GM18519 (cell line): ENCODE measurements around the gene MMP24.

Experiments
- ATAC-seq: cut with Tn5 transposase; IDR thresholded peaks from one replicate; pipeline ENCODE4 v1.9.1; 2021; ENCODE audit warnings: mild to moderate bottlenecking, moderate library complexity; ENCODE audit not compliant: unreplicated experiment, low FRiP score

MMP24 gene

DNA sequence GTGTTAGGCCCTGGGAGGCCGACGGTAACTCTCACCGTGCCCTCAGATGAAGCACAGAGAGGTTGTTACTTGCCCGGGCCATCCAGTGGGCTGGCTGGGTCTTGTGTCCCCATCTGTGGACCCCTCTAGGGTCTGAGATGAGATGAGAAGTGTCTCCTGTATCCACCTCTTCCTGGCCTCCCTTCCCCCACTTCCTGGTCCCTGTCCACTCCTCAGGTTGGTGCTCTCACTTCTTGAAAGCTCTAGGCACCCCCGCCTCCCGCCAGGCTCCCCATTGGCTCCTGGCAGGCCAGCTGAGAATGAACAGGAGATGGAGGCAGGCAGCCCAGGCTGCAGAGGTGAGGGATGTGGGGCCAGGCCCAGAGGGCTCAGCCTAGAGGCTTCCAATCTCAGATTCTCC is 49.9 kb downstream of the MMP24 start:
- no peak for ATAC-seq

DNA sequence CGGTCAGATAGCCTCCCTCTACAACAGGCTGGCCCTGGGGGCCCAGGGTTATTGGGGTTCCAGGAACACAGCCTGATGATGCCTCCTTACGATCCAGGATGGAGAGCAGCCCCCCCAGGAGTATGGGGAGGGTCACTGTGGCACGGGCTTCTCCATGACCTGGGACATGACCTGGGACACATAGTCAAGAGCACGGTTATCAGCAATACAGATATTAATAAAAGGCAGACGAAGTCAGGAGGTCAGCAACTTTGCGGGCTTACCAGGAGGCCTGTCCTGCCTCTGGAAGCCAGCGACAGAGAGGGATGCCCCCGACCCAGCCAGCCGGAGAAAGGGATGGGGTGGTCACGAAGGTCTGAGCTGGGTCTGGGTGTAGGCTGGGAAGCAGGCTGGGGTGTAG is 50.6 kb downstream of the MMP24 start:
- ATAC-seq: no peak

DNA sequence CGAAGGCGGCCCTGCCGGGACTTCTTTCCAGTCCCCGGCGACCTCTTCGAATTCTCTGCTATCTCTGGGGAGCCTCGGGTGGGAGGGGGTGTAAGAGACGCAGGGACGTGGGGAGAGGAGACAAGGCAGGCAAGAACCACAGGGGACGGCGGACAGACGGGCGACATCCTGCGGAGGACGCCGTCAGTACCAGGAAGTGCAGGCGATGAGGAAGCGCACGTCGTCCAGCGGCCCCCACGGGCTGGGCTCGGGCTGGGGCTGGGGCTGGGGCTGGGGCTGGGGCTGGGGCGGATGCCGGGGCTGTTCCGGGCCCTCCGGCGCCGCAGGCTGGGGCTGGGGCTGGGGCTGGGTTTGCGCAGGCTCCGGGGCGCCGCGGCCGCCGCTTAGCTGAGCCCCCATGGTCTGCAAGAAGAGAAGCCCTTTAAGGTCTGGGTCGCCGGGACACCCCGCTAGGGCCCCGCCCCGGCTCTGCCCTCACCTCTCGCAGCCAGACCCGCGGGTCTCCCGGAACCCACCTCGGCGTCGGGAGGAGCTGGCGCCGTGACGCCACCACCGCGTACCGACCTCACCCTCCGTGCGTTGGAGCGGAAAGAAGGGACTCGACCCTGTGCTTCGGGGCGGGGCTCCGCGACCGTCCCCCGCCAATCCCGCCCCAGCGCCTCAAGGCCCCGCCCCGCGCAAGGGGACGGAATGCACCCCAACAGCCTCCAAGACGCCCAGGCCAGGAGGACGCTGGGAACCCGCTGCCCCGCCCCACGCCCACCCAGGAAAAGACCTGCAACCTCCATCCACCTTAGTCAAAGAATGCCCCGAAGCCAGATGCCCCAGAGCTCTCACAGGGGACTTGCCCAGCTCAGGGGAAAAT is 51.3 kb downstream of the MMP24 start, which contains the start of gene MMP24OS:
MMP24OS (minus strand) TSS at position 592 of the 865 bp plus-strand sequence; CDS start at position 399, 193 bp downstream.
- peak; percentile 55 for ATAC-seq

DNA sequence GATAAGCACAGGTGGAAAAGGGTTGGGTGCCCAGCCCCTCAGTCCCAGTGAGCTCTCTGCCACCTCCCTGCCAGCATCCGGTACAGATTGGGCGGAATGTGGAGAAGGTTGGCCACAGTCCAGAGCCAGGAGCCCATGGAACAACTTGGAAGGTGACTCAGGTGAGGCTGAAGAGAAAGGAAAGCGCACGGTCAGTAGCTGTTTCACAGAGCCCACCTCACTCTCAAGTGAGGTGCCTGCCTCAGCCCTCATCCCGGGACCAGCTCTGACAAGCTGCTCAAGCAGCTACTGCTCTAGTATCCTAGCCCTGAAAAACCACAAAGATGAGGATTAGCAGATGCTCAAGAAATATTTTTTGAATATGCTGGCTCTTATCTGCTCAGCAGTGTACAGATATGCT is 52.5 kb downstream of the MMP24 start:
- no peak for ATAC-seq

DNA sequence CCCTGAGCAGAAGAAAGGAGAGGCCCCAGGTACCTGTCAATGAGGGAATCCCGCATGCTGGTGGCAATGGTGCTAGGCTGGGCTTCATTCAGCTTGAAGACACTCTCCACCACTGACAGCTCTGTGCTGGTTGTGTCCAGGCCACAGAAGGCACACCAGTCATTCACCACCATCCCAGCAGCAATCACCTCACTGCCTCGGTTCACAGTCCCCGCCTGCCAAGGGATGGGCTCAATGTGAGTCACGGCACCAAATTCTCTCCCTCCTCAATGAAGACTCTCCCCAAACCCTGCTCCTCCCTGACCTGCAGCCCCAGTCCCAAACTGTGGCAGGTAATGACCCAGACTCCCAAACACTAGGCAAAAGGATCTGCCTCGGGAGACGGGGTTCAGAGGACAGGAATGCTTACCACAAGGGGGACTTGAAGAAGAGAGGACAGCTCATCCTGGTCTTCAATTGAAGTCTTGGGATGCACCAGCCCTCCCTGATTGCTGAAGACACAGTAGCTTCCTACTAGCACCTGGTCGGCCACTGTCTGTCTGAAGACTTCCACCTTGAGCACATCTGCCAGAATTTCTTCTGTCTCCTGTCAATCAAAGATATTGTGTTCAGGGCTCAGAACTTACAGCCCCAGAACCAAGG is 53.2 kb downstream of the MMP24 start:
- no peak for ATAC-seq

DNA sequence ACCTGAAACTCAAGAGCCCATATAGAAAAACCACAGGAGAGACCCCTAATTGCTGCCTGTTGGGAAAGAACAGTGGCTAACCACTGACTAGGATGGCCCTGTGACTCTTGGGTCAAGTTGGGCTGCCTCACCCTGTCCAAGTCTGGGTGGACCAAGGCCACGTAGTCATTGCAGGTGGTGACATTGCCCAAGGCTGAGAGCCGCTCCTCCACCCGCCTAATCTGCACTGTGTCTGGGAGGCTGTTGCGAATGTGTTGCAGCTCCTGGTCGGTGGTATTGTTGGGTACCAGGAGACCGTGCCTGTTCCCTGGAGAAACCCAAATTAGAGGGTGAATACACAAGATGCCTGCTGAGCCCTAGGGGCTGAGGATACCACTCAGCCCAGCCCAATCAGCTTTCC is 54.0 kb downstream of the MMP24 start:
- ATAC-seq: no peak

DNA sequence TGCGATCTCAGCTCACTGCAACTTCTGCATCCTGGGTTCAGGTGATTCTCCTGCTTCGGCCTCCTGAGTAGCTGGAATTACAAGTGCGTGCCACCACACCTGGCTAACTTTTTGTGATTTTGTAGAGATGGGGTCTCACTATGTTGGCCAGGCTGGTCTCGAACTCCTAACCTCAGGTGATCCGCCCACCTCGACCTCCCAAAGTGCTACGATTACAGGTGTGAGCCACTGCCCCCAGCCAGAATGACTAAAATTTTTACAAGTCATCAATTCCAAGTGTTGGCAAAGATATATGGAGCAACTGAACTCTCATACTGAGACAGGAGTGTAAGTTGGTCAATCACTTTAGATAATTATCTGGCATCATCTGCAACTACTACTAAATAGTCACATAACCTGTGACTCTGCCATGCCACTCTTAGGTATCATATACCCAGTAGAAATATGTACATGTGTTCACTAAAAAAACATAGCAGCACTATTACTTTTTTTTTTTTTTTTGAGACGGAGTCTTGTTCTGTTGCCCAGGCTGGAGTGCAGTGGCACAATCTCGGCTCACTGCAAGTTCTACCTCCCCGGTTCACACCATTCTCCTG is 55.1 kb downstream of the MMP24 start:
- no peak for ATAC-seq

DNA sequence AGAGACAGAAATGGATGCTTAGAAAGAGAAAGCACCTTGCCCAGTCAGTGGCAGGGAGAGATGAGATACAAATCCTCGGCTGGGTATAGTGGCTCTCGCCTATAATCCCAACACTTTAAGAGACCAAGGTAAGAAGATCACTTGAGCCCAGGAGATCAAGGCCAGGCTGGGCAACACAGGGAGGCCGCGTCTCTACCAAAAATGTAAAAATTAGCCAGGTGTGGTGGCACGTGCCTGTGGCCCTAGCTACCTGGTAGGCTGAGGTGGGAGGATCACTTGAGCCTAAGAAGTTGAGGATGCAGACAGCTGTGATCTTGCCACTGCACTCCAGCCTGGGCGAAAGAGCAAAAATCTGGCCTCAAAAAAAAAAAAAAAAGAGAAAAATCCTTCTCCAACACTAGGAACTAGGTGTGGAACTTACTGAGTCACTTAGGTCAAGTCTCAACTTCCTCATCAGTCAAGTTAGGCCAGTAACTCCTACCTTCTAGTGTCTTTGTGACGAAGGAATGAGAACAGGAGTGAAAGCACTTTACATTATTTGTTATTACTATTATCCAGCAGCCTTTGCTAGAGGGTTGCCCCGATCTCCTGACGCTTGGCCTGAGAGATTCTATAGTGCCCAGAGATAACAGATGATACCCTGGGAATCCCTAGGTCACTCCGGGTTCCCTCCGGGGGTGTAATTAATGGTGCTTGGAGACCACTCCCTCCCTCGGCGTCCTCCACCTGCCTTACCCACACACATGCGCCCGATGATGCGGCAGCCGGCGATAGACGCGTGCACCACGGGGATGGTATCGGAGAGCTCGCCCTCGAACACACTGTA is 57.2 kb downstream of the MMP24 start:
- ATAC-seq: no peak

DNA sequence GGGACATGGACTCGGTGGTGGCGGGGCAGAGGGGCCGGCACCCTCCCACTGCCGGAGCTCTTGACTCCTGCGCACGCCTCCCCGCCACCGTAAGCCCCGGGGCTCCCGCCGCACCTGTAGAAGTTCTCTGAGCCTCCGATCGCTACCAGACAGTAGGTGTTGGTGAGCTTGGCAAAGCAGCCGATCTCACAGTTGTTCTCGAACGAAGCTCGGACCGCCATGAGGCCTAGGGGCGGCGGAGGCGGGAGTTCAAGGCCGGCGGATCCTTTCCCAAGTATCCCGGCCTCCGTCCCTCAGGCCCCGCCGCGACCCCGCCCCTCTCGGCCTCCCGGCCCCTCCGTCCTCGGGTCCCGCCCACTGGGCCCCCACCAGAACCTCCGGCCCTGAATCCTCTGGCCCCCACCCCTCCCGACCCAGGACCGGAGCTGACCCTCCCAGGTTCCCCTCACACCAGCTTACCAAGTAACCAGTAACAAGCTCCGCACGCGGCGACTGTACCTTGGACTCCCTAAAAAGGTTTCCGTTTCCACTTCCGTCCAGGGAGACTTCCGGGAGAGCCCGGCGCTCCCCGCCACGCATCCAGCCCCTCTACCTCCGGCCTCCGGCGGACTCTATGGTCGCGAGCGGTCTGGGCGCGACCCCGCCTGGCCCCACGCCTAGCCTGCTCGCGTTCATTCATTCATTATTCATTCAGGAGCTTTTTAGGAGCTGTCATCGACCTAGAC is 57.9 kb downstream of the MMP24 start, which contains the start of gene EIF6:
EIF6 (minus strand) TSS at position 506 of the 725 bp plus-strand sequence; CDS start at position 221, 285 bp downstream.
- no peak for ATAC-seq

DNA sequence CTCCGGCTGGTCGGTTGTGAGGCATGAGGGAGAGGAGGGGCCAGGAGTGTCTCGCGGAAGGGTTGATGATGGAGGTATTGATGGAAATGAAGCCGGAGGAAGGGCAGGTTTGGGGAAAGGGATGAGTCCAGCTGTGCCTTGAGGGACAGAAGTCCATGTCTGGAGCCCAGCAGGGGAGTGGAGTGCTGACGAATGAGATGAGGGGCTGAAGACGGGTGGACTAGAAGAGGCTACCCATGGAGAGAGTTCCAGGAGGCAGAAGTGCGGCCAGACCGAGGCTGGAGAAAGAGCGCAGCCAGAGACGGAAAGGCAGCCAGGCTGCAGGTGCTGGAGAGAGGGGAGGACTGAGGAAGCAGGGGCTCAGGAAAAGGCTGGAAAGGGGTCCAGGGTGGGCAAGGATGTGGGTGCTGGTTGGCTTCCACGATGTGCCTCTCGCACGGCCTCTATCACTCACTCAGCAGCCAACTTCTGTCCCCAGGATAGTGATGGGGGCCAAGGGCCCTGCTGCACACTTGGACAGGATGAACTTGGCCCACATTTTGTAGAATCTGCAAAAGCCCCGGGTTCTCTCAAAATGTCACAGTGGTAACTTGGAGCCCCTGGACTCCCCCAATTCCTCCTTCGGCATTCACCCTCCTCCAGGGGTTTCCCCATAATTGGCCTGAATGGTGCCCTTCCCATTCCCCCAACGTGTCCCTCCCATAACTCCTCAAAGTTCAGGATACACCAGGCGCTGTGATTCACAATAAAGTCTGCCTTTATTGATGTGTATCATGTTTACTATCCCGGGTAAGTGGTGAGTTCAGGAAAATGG is 58.7 kb downstream of the MMP24 start:
- ATAC-seq: no peak

DNA sequence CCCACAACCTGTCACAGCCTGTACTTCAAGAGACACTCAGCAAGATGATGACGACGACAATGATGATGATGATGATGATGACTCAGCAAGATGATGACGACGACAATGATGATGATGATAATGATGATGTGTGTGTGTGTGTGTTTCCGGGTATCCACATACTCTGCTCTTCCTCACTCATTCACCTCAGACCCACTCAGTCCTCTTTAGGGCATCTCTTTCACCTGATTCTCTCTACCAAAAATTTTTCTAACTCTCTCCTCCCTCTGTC is 59.3 kb downstream of the MMP24 start:
- no peak for ATAC-seq

DNA sequence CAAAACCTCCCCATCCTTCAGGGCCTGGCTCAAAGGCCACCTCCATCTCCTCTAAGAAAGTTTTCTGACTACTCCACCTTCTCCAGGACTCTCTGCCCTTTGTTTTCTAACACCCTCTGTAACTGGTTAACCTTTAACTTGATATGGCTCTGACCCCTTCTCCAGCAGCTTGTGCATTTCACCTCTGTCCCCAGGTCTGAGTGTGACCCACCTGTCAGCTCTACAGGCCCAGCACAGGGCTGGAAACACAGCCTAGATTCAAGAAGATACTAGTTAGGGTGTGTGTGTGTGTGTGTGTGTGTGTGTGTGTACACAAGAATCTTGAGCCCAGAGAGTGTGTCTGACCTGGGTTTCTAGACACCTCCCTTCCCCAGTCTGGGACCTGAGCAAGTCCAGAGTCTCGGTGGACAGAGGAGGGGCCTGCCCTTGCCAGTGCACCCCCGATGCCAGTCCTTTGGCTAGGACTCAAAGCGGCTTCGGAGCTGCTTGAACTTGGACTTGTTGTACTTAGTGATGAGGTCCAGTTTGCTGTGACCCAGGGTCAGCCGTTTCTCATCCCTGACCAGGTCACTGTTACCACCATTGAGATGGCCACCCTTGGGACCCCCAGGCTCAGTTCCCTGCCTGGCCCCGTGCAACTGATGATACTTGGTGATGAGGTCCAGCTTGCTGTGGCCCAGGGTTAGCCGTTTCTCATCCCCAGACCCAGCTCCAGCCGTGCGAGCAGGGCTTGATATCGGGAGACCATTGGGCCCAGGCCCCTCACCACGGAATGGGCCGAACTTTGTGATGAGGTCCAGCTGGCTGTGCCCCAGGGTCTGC is 59.8 kb downstream of the MMP24 start:
- no peak for ATAC-seq

DNA sequence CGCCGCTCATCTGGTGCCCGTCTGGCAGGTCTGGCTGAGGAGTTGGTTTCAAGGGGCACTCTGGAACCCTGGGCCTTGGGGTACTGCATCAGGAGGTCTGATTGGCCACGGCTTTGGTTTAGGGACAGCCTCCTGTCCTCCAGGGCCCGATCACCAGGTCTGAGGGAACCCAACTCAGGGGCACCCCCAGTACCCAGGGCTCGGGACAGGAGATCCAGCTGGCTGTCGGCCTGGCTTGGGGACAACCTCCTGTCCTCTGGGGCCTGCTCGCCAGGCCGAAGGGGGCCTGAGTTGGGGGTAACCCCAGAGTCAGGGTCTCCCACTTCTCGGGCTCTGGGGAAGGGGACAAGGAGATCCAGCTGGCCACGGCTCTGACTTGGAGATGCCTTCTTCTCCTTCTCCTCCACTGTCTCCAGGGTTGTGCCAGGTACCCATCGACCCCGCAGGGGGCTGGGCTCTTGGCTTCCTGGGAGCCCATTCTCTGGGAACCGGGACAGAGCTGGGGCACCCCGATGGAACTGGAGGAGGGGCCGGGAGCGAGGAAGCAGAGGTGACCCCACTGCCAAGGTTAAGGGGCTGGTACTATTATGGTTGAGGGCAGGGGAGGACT is 60.5 kb downstream of the MMP24 start:
- ATAC-seq: no peak

DNA sequence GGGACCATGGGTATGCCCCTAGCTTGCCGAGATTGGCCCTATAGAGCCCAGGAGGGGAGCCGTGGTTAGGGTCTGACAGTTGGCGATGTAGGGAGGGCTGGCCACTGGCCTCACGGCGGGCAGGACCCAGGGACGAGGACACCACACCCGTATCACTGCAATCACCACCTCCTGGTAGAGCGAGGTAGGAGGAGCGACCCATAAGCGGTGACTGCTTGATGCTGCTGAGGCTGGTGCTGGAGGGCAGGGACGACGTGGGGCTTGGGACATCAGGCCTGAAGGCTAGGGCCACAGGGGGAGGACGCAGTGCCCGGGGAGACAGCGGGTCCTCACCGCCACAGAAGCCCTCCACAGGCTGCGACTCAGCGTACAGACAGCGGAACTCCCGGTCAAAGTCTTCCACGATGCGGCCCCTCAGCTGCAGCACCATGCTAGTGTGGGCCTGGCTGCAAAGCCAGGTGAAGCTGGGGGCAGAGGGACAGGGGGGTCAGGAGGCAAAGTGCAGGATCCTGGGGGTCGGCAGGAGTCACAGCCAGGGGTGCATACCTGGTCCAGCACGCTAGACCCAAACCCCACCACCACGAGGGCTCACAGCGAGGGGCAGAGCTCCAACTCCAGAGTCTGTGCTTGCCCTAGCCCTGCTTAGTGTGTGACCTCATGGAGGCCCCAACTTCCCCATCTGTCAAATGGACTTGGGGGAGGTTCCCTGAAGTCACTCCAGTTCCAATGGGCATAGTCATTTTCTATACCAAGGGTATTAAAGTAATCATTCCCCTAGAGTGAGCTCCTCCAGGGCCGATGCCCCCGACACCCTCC is 61.2 kb downstream of the MMP24 start:
- ATAC-seq: no peak

DNA sequence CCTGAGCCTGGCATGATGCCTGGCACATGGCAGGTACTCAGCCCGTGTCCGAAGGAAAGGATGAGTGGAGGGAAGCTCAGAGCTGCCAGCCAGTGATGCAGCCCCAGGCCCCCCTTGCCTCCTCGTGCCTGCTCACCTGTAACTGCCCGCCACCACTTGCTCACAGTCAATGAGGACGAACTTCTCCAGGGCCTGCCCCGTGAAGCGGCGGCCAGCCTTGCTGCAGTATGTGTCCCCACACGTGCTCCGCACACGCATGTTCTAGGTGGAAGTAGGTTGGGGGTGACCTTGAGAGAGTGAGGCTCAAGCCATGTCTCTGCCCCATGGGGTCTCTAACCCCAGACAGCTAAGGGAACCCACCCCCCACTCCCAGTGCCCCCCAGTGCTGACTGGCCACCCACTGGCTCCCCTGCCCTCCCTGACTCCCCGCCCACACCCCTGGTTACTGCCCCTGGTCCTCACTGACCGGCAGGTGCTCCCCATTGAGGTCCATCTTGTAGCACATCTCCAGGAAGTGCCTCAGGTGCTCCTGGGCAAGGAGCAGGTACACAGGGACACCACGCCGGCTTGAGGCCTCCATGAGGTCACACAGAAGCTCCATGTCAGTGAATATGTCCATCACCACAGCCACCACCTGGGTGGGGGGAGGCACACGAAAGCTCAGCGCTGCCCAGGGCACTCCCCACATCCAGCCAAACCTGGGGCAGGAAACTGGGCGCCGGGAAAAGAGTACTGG is 62.0 kb downstream of the MMP24 start:
- ATAC-seq: no peak

DNA sequence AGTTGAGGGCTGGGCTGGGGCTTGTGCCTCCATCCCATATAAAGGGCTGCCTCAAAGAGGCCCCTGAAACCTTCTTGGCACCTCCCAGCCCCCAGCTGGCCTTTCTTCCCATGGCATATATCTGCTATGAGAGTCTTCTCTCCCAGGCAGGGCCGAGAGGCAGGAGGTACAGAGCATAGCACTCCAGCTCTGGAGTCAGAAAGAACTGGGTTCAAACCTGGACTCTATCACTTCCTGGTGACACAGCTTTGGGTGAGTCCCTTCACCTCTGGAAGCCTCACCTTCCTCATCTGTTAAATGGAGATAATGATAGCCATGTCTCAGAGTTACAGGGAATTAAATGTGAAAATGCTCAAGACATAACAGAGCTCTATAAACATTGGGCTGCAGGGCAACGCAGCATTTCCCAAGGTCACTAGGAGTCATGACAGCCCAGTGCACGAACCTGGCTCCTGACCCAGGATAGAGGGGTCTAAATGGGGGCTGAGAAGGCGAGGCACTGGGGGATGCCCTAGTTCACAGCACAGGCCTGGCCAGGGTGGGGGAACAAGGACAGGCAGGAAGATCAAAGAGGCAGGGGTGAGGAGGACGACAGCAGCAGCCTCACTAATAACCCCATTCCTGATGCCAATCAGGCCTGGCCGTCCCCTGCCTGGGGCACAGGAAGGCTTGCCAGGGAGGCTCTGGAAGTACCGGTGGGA is 63.8 kb downstream of the MMP24 start:
- ATAC-seq: no peak
